H1 (cell line): ENCODE data around the gene FGF11. TPM values are rescaled to one million over a fixed set of nuclear protein-coding genes. Genes with fewer than 3 reads are reported as not detected.

ENCODE experiments used
- CTCF ChIA-PET: fragments of 300-600 bp; sonication (Branson Sonifier 250); formaldehyde crosslinking; loops from one replicate; lab custom pipeline; 2021; ENCODE audit not compliant: partially characterized antibody; lab: Charles Lee
- POLR2A ChIA-PET: fragments of 300-600 bp; sonication (Branson Sonifier 250); formaldehyde crosslinking; loops from one replicate; lab custom pipeline; 2021; ENCODE audit warnings: inconsistent platforms; ENCODE audit not compliant: partially characterized antibody; lab: Charles Lee
- DNase-seq, 2 experiments: peaks; one replicate each; pipeline versions ENCODE4 v3.0.0 to v3.0.0-alpha.2; 2010 to 2022; ENCODE audit warnings: low spot score in 2 of 2, low read depth in 1 of 2, mixed read lengths in 1 of 2
- FAIRE-seq: peaks from 2 replicates; lab custom pipeline; 2011; peaks lifted over from hg19 to GRCh38; lab: Jason Lieb, UNC
- H2AFZ ChIP-seq: 2 replicates; pipeline ENCODE4 v1.8.1; 2012; ENCODE audit warnings: low read length, inconsistent platforms
- H2AK5ac ChIP-seq: 2 replicates; pipeline ENCODE4 v1.6.1; 2013; ENCODE audit warnings: low read depth, low read length
- H2BK120ac ChIP-seq: replicated peaks from 2 replicates; pipeline ENCODE3; 2013; ENCODE audit warnings: low read depth, low read length, inconsistent platforms
- H2BK12ac ChIP-seq: 2 replicates; pipeline ENCODE4 v1.6.1; 2013; ENCODE audit warnings: low read depth, low read length
- H2BK15ac ChIP-seq: 2 replicates; pipeline ENCODE4 v1.6.1; 2013; ENCODE audit warnings: low read length
- H2BK20ac ChIP-seq: 2 replicates; pipeline ENCODE4 v1.6.1; 2013; ENCODE audit warnings: low read length
- H2BK5ac ChIP-seq: 2 replicates; pipeline ENCODE4 v1.6.1; 2013; ENCODE audit warnings: low read depth, low read length
- H3K14ac ChIP-seq: 2 replicates; pipeline ENCODE4 v1.6.1; 2013; ENCODE audit warnings: inconsistent platforms; ENCODE audit not compliant: insufficient read length
- H3K18ac ChIP-seq: 2 replicates; pipeline ENCODE4 v1.6.1; 2013; ENCODE audit warnings: low read length; ENCODE audit errors: extremely low read depth
- H3K23ac ChIP-seq: 2 replicates; pipeline ENCODE4 v1.6.1; 2013; ENCODE audit warnings: inconsistent platforms; ENCODE audit not compliant: insufficient read length
- H3K23me2 ChIP-seq: 2 replicates; pipeline ENCODE4 v1.6.1; 2013; ENCODE audit warnings: low read depth, low read length
- H3K27ac ChIP-seq: 2 replicates; pipeline ENCODE4 v1.6.1; 2011; ENCODE audit warnings: low read depth, low read length, inconsistent platforms
- H3K27me3 ChIP-seq, 4 experiments: replicated peaks in 1 of 4; 1 replicate in 1 of 4; 2 replicates in 3 of 4; pipeline versions ENCODE4 v1.6.1 to v1.8.1; 2011 to 2013; ENCODE audit warnings: low read length in 3 of 4, mild to moderate bottlenecking in 3 of 4, inconsistent platforms in 2 of 4, mixed read lengths in 2 of 4, moderate library complexity in 1 of 4; ENCODE audit not compliant: control insufficient read depth in 3 of 4, insufficient read depth in 3 of 4; ENCODE audit errors: extremely low read depth in 1 of 4
- H3K36me3 ChIP-seq, 4 experiments: 2 replicates each; pipeline versions ENCODE4 v1.6.1 to v1.8.1; 2011 to 2013; ENCODE audit warnings: mild to moderate bottlenecking in 4 of 4, low read length in 3 of 4, moderate library complexity in 2 of 4, control low read depth in 1 of 4, inconsistent platforms in 1 of 4; ENCODE audit not compliant: insufficient read depth in 4 of 4, control insufficient read depth in 2 of 4
- H3K4ac ChIP-seq: replicated peaks from 2 replicates; pipeline ENCODE3; 2013; ENCODE audit warnings: low read length, low read depth, mixed read lengths, inconsistent platforms; ENCODE audit not compliant: insufficient read length
- H3K4me1 ChIP-seq, 4 experiments: replicated peaks in 1 of 4; 1 replicate in 1 of 4; 2 replicates in 3 of 4; pipeline versions ENCODE4 v1.6.1 to v1.8.1; 2011 to 2013; ENCODE audit warnings: low read length in 3 of 4, inconsistent platforms in 2 of 4, mixed read lengths in 1 of 4; ENCODE audit not compliant: insufficient read depth in 4 of 4, control insufficient read depth in 3 of 4
- H3K4me2 ChIP-seq, 2 experiments: 2 replicates each; pipeline versions ENCODE4 v1.6.1 to v1.8.1; 2011 to 2013; ENCODE audit warnings: low read depth in 2 of 2, low read length in 2 of 2, control low read depth in 1 of 2, inconsistent platforms in 1 of 2, mild to moderate bottlenecking in 1 of 2; ENCODE audit not compliant: insufficient read depth in 1 of 2
- H3K4me3 ChIP-seq, 4 experiments: fragments of 200-600, 300-600 bp in 1 of 4; sonication (generic), shearing (Covaris generic), sonication (Bioruptor Twin) in 1 of 4; 2 replicates each; pipeline versions ENCODE4 v1.5.1 to v1.8.1; 2011 to 2016; ENCODE audit warnings: low read length in 4 of 4, low read depth in 3 of 4, control low read depth in 2 of 4, inconsistent platforms in 2 of 4, mild to moderate bottlenecking in 2 of 4, mixed read lengths in 1 of 4, moderate library complexity in 1 of 4; ENCODE audit not compliant: insufficient read depth in 2 of 4; ENCODE audit errors: extremely low read depth in 1 of 4
- H3K56ac ChIP-seq: replicated peaks from 2 replicates; pipeline ENCODE3; 2013; ENCODE audit warnings: low read depth, mild to moderate bottlenecking, mixed read lengths, low read length, inconsistent platforms; ENCODE audit not compliant: insufficient read length
- H3K79me1 ChIP-seq: 2 replicates; pipeline ENCODE4 v1.6.1; 2013; ENCODE audit warnings: low read depth, low read length, control low read depth
- H3K79me2 ChIP-seq, 2 experiments: 2 replicates each; pipeline versions ENCODE4 v1.6.1 to v1.8.1; 2012 to 2013; ENCODE audit warnings: low read length in 2 of 2, mild to moderate bottlenecking in 2 of 2, inconsistent platforms in 1 of 2; ENCODE audit not compliant: insufficient read depth in 2 of 2, control insufficient read depth in 1 of 2
- H3K9ac ChIP-seq, 4 experiments: replicated peaks in 1 of 4; 1 replicate in 1 of 4; 2 replicates in 3 of 4; pipeline versions ENCODE4 v1.6.1 to v1.8.1; 2011 to 2013; ENCODE audit warnings: low read depth in 3 of 4, low read length in 3 of 4, control low read depth in 2 of 4, mild to moderate bottlenecking in 2 of 4, moderate library complexity in 2 of 4, inconsistent platforms in 1 of 4; ENCODE audit errors: extremely low read depth in 1 of 4
- H3K9me3 ChIP-seq, 2 experiments: 2 replicates each; pipeline versions ENCODE4 v1.6.1 to v1.8.1; 2012 to 2013; ENCODE audit warnings: mild to moderate bottlenecking in 2 of 2, moderate library complexity in 2 of 2, control low read depth in 1 of 2, inconsistent platforms in 1 of 2, low read depth in 1 of 2, low read length in 1 of 2, mixed read lengths in 1 of 2; ENCODE audit not compliant: insufficient read depth in 2 of 2
- H4K20me1 ChIP-seq, 2 experiments: replicated peaks in 1 of 2; 2 replicates each; pipeline versions ENCODE3 to v1.8.1; 2011 to 2013; ENCODE audit warnings: inconsistent platforms in 2 of 2, low read length in 2 of 2, mild to moderate bottlenecking in 1 of 2; ENCODE audit not compliant: insufficient read depth in 2 of 2, control insufficient read depth in 1 of 2
- H4K5ac ChIP-seq: 2 replicates; pipeline ENCODE4 v1.6.1; 2013; ENCODE audit warnings: low read length, low read depth, mixed read lengths, inconsistent platforms; ENCODE audit not compliant: insufficient read length
- H4K8ac ChIP-seq: 2 replicates; pipeline ENCODE4 v1.8.0; 2013; ENCODE audit warnings: mild to moderate bottlenecking, moderate library complexity, low read length, inconsistent platforms; ENCODE audit not compliant: insufficient read depth; ENCODE audit errors: extremely low read depth
- H4K91ac ChIP-seq: replicated peaks from 2 replicates; pipeline ENCODE3; 2013; ENCODE audit warnings: low read length, mixed read lengths, inconsistent platforms; ENCODE audit not compliant: insufficient read length
- BCL11A ChIP-seq, 2 experiments: IDR thresholded peaks; one replicate each; pipeline ENCODE4 v1.6.1; 2011; ENCODE audit warnings: low read depth in 2 of 2, low read length in 2 of 2, mild to moderate bottlenecking in 2 of 2
- CBX8 ChIP-seq: fragments of 300-800, 300-1000 bp; sonication (generic); IDR thresholded peaks from 2 replicates; pipeline ENCODE4 v1.7.1; 2016; ENCODE audit warnings: low read depth, low read length, borderline replicate concordance
- HDAC2 ChIP-seq, 2 experiments: fragments of 300-600 bp in 1 of 2; sonication (generic) in 1 of 2; IDR thresholded peaks; 2 replicates each; pipeline ENCODE4 v1.6.1; 2011 to 2012; ENCODE audit warnings: low read depth in 2 of 2, low read length in 2 of 2, mild to moderate bottlenecking in 2 of 2, moderate library complexity in 2 of 2, borderline replicate concordance in 1 of 2, inconsistent platforms in 1 of 2
- MAFK ChIP-seq: IDR thresholded peaks from 2 replicates; pipeline ENCODE4 v1.6.1; 2012; ENCODE audit warnings: low read depth, mild to moderate bottlenecking, improper control_type of control experiment, low read length
- RAD21 ChIP-seq, 2 experiments: IDR thresholded peaks in 1 of 2; conservative IDR thresholded peaks in 1 of 2; 2 replicates each; pipeline ENCODE4 v1.6.1; 2011; ENCODE audit warnings: low read depth in 2 of 2, low read length in 2 of 2, improper control_type of control experiment in 1 of 2, inconsistent platforms in 1 of 2, mild to moderate bottlenecking in 1 of 2, moderate library complexity in 1 of 2
- SIX5 ChIP-seq: IDR thresholded peaks from 2 replicates; pipeline ENCODE4 v1.6.1; 2011; ENCODE audit warnings: mild to moderate bottlenecking, low read depth, low read length
- SP4 ChIP-seq: IDR thresholded peaks from 2 replicates; pipeline ENCODE4 v1.6.1; 2012; ENCODE audit warnings: low read length, inconsistent platforms
- YY1 ChIP-seq: IDR thresholded peaks from 2 replicates; pipeline ENCODE4 v1.6.1; 2011; ENCODE audit warnings: low read depth, mild to moderate bottlenecking, low read length
- WGBS, 2 experiments: shearing (Covaris generic) in 1 of 2; methylation state at CpG; one replicate each; pipeline versions ENCODE4 v1.1.6 to v1.1.7; 2013 to 2015; ENCODE audit warnings: low lambda C conversion rate in 2 of 2, mixed read lengths in 2 of 2, inconsistent platforms in 1 of 2, low coverage in 1 of 2, missing lambda C conversion rate in 1 of 2; ENCODE audit not compliant: insufficient replicate concordance in 2 of 2, insufficient coverage in 1 of 2, insufficient read length in 1 of 2; ENCODE audit errors: extremely low coverage in 1 of 2, missing lambda C conversion rate in 1 of 2; 5-methylcytosine and 5-hydroxymethylcytosine counted together
- polyA plus RNA-seq, 7 experiments: library from polyadenylated mRNA; depleted of rRNA in 3 of 7; stranded (reverse) in 5 of 7; unstranded in 2 of 7; fragments of >200 nt in 5 of 7; fragments of 200-250 nt in 2 of 7; gene quantifications; 1 replicate in 5 of 7; 2 replicates in 1 of 7; 4 replicates in 1 of 7; pipeline versions ENCODE4 v1.2.1 to v1.2.3, GENCODE V29; 2011 to 2013; ENCODE audit warnings: missing spikeins in 2 of 7, mixed read lengths in 2 of 7
- total RNA-seq: library from RNA; stranded (reverse); fragmentation: NEBNext Ultra II Directional; extraction: Animal tissue kit (Norgen Biotek cat#: 25700); gene quantifications from 2 replicates; pipeline ENCODE4 v1.2.1, GENCODE V29; 2021

The FGF11 gene
- total and polyA plus RNA-seq, 2 of the 8 experiments (the other 6 are each of a cell fraction or from before 2014, with no cell fraction given) = 11.8 to 26.1 TPM

- FAIRE-seq = no peak
These were observed 15.6 kb upstream of the FGF11 start for GRCh38 chr17:7423679-7424078.

More at GRCh38 chr17:7423679-7424078, 15.6 kb upstream of the FGF11 start:
- Histone ChIP-seq H3K4me1 (peaks cover 0 to 10% (median 2%) of the 10 kb centered on the region in 4 experiments; a peak in 3 of 7 replicates), H3K56ac (no peak overlapping the region), H3K14ac (no peak overlapping the region), H3K9ac (no peak overlapping the region), H2BK12ac (no peak overlapping the region), H3K9me3 (no peaks in the 10 kb centered on the region), H2BK120ac (no peak overlapping the region), H3K79me1 (no peaks in the 10 kb centered on the region), H2AFZ (no peak overlapping the region), H3K27me3 (no peaks in the 10 kb centered on the region; a peak in 1 of 7 replicates), H4K5ac (no peak overlapping the region), H2BK5ac (no peak overlapping the region), H2BK15ac (0 out of 2 replicates have a peak overlapping the region, but pooled peaks have one; percentile 61), H3K18ac (no peak overlapping the region), H3K23ac (no peak overlapping the region), H4K20me1 (peaks cover 0 to 4% of the 10 kb centered on the region in 2 experiments), H4K8ac (no peak overlapping the region), H3K4ac (no peak overlapping the region), H4K91ac (no peak overlapping the region), H3K79me2 (no peaks in the 10 kb centered on the region), H2BK20ac (no peak overlapping the region), H3K27ac (no peak overlapping the region), H3K23me2 (no peaks in the 10 kb centered on the region), H3K4me3 (no peak overlapping the region), H3K36me3 (no peaks in the 10 kb centered on the region; a peak in 1 of 8 replicates), H3K4me2 (no peak overlapping the region), H2AK5ac (no peak overlapping the region)
- WGBS, 2 experiments = 88% methylated on average over 4 of the region's 4 CpGs; no CpG with 5 or more reads in 1 of the 2 experiments
- CTCF ChIA-PET = interaction anchor here (0.6 to 1.3 kb wide), 5 partner anchors 9 to 264 kb away, joined by 3 to 6 read pairs (median 3); no protein-coding TSS in a partner anchor
- TF ChIP-seq YY1 = no peak
- no peak for TF ChIP-seq HDAC2 (IDR thresholded peaks at IDR 0.05; ENCODE audit: borderline replicate concordance in 1 of 2, low read depth in 2 of 2, low read length in 2 of 2)
- no peak for TF ChIP-seq SIX5
- no peak for TF ChIP-seq RAD21 (IDR thresholded peaks at IDR 0.05 in 1 of 2, conservative IDR thresholded peaks at IDR 0.05 in 1 of 2; ENCODE audit: low read depth in 2 of 2, low read length in 2 of 2)
- no peak for TF ChIP-seq SP4
- no peak for TF ChIP-seq BCL11A (IDR thresholded peaks at IDR 0.05; ENCODE audit: low read depth in 2 of 2, low read length in 2 of 2)
- TF ChIP-seq MAFK = no peak
- TF ChIP-seq CBX8 = no peak
- POLR2A ChIA-PET = interaction anchor here (0.8 to 2.6 kb wide), 6 partner anchors 9 to 160 kb away, joined by 3 to 13 read pairs (median 4); partner anchors contain the start of genes MPDU1, POLR2A and TMEM102
- no peak for DNase-seq
